Measurements from ENCODE around the gene PPP1R15A.
"Not testable (repeated sequence)": the region's sequence is repeated elsewhere in the genome, so short reads cannot be mapped to it uniquely, and the experiment has no call there.

Gene PPP1R15A

DNA sequence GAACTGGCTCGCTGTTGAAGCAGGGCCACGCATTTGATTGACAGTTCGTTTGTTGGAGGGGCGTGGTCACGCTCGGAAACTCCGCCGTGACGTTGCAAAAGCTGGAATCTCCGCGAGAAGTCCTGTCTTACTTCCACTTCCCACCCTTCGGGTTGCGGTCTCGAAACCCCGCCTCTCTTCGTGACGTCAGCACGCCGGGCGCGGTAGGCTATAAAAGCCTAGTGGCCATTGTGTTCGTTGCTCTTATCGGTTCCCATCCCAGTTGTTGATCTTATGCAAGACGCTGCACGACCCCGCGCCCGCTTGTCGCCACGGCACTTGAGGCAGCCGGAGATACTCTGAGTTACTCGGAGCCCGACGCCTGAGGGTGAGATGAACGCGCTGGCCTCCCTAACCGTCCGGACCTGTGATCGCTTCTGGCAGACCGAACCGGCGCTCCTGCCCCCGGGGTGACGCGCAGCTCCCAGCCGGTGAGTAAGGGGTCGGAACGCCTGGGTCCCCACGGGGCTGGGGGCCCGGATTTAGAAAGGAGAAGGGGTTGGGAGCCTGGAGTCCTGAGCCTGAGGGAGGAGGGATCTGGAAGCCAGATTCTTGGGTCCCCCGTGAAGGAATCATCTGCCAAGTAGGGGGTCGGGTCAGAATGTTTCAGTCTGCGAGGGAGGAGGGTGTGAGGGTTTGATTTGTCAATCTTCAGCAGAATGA is at the start of gene PPP1R15A:
TSS of gene PPP1R15A (plus strand) at position 240 of the 702 bp plus-strand sequence. CDS start 813 bp downstream, outside the sequence.
- DNase-seq, result peak; percentile 99
- in situ Hi-C loops (cut with MboI; ENCODE audit: low pct_unique_long_range_greater_than_20kb, low sequenced_read_pairs), result no loop called here

DNA sequence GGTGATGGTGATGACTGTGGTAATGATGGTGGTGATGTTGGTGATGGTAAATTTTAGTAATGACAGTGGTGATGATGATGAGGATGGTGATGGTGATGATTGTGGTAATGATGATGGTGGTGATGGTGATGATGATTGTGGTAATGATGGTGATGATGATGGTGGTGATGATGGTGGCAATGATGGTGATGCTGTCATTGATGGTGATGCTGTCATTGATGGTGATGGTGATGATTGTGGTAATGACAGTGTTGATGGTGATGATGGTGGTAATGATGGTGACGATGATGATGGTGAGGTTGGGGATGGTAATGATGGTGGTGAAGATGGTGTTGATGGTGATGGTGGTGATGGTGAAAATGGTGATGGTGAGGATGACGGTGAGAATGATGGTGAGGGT is 49.7 kb upstream of the PPP1R15A start:
- DNase-seq, result no peak
- in situ Hi-C loops (cut with MboI; ENCODE audit: low pct_unique_long_range_greater_than_20kb, low sequenced_read_pairs), result no loop called here

DNA sequence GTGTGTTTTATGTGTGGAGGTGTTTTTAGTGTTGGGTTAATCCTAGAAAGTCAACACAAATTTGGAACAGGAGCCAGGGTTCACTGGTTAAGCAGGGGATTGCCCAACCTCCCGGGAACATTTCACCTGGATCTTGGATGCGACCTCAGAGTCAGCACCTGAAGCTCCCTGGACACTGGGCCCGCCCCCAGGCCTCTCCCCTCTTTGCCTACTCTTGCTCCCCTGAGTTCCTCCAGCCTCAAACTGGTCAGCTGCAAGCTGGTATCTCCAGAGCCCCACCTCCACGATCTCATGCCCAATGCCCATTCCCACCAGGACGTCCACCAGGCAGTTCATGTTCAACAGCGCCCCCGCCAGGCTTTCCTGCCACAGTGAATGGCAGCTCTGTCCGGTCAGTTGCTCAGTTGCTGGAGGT is 45.6 kb upstream of the PPP1R15A start:
- in situ Hi-C loops (cut with MboI; ENCODE audit: low pct_unique_long_range_greater_than_20kb, low sequenced_read_pairs), result no loop called here
- DNase-seq, result no peak

DNA sequence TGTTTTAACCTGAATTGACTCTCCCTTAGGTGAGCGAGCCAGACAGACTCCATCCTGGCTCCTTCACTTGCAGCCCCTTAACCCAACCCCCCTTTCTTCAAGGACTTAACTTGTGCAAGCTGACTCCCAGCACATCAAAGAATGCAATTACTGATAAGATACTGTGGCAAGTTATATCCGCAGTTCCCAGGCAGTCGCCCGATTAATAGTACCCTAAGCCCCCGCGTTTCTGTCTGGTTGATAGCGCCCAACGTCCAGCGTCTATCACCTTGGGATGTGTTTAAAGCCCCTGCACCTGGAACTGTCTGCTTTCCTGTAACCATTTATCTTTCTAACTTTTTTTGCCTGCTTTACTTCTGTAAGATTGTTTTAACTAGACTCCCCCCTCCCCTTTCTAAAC is 42.1 kb upstream of the PPP1R15A start:
- in situ Hi-C loops (cut with MboI; ENCODE audit: low pct_unique_long_range_greater_than_20kb, low sequenced_read_pairs), result no loop called here

DNA sequence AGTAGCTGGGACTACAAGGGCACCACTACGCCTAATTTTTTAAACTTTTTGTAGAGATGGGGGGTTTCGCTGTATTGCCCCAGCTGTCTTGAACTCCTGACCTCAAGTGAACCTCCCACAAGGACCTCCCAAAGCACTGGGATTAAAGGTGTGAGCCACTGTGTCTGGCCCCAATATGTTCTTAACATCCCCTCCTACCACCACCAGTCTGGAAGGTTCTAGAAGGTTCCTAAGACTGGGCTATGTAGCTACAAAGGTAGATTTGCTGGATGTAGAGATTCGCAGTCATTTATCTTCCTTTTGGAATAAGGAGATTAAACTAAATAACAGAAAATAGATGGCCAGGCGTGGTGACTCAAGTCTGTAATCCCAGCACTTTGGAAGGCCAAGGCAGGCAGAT is 41.3 kb upstream of the PPP1R15A start:
- in situ Hi-C loops (cut with MboI; ENCODE audit: low pct_unique_long_range_greater_than_20kb, low sequenced_read_pairs), result no loop called here
- DNase-seq, result no peak

More for the DNA sequence above, 42.1 kb upstream of the PPP1R15A start:
- DNase-seq, result no peak

DNA sequence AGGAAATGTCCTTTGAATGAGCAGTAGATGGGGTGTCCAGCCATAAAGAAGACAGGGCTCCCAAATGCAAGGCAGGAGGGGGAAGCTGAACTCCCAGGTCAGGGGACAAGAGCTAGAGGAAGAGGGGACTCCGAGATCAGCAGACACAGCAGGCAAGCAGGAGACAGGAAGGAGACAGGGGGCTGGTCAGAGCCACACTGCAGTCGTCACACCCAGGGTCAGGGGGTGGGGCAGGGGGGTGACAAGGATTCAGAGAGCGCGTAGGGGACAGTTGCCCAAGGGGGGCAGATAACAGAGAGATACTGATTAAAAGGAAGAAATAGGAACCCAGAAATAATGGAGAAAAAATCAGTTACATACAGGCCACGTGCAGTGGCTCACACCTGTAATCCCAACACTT is 39.2 kb upstream of the PPP1R15A start:
- in situ Hi-C loops (cut with MboI; ENCODE audit: low pct_unique_long_range_greater_than_20kb, low sequenced_read_pairs), result no loop called here

DNA sequence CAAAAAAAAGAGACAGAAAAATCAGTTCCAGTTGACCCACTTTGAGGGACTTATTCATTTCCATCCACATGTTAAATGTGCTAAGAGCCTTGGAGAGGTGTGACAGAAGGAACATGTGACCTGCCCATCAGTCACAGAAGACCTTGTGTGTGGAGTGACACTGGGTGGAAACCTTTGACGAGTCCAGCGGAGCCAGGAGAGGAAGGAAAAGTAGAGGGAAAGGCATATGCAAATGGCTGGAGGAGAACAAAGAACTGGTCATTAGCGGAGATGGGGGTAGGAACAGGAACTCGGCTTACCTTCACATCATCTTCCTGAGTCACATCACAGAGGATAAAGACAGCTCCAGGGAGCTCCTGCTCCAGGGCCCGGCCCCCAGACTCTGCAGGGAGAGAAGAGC is 38.2 kb upstream of the PPP1R15A start:
- in situ Hi-C loops (cut with MboI; ENCODE audit: low pct_unique_long_range_greater_than_20kb, low sequenced_read_pairs), result no loop called here
- DNase-seq, result no peak

More for the DNA sequence above, 39.2 kb upstream of the PPP1R15A start:
- DNase-seq, result no peak

DNA sequence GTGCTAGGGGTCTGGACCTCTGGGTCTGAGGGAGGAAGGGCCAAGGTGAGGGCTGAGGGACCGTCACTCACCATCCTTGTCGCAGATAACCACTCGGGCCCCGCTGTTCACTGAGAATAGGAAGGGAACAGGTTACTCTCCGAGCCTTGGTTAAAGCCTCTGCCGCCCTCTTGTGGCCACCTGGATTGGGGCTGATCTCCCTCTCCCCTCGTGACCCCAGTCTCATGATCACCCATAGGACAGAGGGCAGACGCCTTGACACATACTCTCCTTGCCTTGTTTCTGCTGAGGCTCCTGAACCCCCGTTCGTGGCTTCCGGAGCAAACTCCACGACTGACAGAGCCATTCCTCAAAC is 36.5 kb upstream of the PPP1R15A start:
- in situ Hi-C loops (cut with MboI; ENCODE audit: low pct_unique_long_range_greater_than_20kb, low sequenced_read_pairs), result no loop called here
- peak; percentile 95 for DNase-seq

DNA sequence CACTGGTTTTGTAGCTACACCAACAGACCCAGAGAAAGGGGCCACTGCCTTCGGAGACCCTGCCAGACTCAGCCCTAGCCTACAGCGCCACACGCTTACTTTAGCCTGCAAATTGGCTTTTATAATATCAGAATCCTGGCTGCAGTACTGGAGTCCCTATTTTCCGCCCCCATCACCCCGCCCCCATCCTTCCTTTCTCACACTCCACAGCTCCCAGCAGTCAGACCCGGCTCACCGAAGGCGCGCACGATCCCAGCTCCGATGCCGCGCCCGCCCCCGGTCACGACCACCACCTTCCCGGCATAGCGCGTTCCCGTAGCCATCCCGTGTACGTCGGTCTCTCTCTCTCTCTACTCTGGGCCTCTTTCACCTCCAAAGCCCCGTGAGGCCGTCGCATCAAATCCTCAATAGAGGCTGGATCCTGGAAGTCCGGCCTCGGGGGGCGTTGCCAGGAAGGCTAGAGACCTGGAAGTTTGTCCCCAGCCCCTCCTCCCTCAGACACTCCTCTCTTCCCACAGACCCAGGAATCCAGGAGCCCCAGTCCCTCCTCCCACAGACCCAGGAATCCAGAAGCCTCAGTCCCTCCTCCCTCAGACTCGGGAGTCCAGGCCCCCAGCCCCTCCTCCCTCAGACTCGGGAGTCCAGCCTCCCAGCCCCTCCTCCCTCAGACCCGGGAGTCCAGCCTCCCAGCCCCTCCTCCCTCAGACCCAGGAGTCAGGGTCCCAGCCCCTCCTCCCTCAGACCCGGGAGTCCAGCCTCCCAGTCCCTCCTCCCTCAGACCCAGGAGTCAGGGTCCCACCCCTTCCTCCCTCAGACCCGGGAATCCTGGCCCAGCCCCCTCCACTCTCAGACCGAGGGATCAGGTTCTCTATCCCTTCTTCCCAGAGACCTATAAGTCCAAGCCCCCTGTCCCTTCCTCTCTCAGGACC is 35.9 kb upstream of the PPP1R15A start, which contains the start of gene HSD17B14:
TSS of gene HSD17B14 (minus strand) at position 403 of the 929 bp plus-strand sequence. CDS start at position 323, 80 bp downstream.
- in situ Hi-C loops (cut with MboI; ENCODE audit: low pct_unique_long_range_greater_than_20kb, low sequenced_read_pairs), result no loop called here
- DNase-seq, result no peak

DNA sequence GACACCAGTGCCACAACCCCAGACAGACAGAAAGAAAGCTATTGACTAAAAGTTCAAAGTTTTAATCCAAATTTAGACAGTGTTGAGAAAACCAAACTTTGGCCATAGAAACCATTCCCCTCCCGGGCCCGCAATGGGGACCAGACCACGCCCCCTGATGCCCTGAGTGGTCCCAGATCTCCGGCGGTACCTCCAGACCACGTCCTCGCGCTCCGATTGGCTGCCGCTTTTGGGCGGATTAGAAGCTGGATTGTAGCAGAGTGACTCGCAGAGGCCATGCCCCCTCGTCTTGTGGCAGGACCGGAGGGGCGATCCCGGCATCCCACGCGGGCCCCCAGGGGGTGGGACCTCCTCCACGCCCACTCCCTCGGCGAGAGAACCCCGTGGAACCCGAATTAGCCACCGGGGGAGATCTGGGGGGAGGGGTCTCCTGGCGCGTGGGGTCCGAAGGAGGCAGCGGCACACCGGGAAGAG is 35.1 kb upstream of the PPP1R15A start:
- in situ Hi-C loops (cut with MboI; ENCODE audit: low pct_unique_long_range_greater_than_20kb, low sequenced_read_pairs), result no loop called here
- DNase-seq, result no peak

DNA sequence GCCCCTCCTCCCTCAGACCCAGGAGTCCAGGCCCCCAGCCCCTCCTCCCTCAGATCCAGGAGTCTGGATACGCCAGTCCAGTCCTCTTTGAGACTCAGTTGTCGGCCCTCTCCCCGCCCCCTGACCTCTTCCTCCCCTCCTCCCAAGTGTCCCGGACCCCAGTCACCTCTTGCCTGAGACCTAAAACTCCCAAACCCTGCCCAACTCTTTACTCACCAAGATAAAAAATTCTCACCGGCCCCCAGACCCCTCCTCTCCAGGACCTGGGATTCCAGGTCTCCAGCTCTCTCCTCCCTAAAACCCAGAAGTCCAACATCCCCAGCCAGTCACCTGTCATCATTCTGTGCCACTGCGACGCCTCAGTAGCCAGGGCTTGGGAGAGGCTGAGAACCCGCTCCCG is 34.5 kb upstream of the PPP1R15A start:
- DNase-seq, result no peak
- in situ Hi-C loops (cut with MboI; ENCODE audit: low pct_unique_long_range_greater_than_20kb, low sequenced_read_pairs), result no loop called here

DNA sequence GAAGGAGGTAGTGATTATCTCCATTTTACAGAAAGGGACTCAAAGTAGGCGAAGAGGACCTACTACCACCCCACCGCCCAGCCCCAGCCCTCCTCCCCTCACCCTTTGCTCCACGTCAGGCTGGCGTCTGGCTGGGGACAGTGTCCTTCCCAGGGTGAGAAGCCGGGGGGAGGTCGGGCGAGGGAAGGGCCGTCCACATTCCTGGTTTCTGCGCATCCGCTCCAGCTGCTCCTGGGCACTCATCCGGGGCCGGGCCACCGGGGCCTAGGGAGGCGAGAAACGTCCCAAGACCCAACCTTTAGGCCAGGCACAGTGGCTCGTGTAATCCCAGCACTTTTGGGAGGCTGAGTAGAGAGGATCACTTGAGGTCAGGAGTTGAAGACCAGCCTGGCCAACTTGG is 31.2 kb upstream of the PPP1R15A start:
- in situ Hi-C loops (cut with MboI; ENCODE audit: low pct_unique_long_range_greater_than_20kb, low sequenced_read_pairs), result no loop called here
- DNase-seq, result no peak

DNA sequence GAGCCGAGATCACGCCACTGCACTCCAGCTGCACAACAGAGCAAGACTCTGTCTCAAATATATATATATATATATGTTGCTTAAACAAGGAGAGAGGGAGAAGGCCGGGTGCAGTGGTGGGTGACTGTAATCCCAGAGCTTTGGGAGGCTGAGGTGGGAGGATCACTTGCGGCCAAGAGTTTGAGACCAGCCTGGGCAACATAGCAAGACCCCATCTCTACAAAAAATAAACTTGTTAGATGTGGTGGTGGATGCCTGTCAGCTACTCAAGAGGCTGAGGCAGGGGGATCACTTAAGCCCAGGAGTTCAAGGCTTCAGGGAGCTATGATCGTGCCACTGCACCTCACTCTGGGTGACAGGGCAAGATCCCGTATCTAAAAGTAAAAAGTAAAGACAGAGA is 30.6 kb upstream of the PPP1R15A start:
- no peak for DNase-seq
- in situ Hi-C loops (cut with MboI; ENCODE audit: low pct_unique_long_range_greater_than_20kb, low sequenced_read_pairs), result no loop called here

DNA sequence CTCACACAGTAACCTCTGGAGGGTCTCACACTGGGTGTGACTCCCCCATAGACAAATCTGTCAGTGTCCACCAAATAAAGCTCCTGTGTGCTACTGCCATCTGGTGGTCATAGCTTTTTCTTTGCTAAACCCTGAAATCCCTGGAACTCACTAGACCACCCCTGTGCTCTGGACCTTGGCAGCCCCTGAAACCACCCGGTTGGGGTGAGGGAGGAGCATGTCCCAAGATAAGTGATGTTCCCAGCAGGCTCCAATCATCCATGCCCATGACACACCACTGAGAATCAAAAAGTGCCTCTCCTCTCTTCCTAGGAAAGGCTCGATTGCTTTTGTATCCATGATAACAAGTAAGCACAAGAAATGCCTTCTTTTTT is 29.4 kb upstream of the PPP1R15A start:
- peak; percentile 75 for DNase-seq
- in situ Hi-C loops (cut with MboI; ENCODE audit: low pct_unique_long_range_greater_than_20kb, low sequenced_read_pairs), result no loop called here

DNA sequence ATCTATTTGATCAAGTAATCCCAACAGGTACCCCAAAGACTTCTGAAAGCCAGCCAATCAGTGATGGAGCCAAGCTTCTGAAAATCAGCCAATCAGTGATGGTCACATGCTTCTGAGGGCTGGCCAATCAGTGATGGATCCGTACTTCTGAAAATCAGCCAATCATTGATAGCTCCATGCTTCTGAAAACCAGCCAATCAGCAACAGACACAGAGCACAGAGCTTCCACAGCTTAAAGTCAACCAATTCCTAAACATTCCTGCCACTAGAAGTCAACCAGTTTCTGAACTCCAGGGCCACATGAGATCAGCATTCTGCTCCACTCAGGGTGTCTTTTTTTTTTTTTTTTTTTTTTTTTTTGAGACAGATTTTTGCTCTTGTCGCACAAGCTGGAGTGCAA is 27.7 kb upstream of the PPP1R15A start:
- DNase-seq, result no peak
- in situ Hi-C loops (cut with MboI; ENCODE audit: low pct_unique_long_range_greater_than_20kb, low sequenced_read_pairs), result no loop called here

DNA sequence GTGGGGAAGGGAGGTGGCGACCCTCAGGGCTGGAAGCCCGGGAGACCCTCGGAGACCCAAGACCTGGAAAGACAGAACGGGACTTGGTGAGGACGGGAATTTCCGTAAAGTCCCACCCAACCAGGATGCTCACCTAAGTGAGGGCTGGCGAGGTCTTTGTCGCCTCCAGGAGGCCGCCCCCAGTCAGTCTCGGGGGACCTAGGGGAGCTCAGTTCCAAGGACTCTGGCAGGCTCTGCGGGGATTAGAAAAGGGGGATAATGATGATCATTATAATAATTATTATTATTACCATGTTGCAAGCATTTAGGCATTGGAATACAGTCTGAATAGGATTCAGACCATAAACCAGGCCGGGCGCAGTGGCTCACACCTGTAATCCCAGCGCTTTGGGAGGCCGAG is 26.8 kb upstream of the PPP1R15A start:
- in situ Hi-C loops (cut with MboI; ENCODE audit: low pct_unique_long_range_greater_than_20kb, low sequenced_read_pairs), result no loop called here
- DNase-seq, result no peak

DNA sequence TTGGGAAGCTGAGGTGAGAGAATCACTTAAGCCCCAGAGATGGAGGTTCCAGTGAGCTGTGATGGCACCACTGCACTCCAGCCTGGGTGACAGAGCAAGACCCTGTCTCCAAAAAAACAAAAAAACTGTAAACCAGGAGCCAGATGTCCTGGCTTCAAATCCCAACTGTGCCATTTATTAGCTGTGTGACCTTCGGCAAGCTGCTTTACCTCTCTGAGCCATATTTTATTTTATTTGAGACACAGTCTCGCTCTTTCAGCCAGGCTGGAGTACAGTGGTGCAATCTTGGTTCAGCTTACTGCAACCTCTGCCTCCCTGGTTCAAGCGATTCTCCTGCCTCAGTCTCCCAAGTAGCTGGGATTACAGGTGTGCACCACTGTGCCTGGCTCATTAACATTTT is 25.6 kb upstream of the PPP1R15A start:
- in situ Hi-C loops (cut with MboI; ENCODE audit: low pct_unique_long_range_greater_than_20kb, low sequenced_read_pairs); DNase-seq: not testable (repeated sequence)

DNA sequence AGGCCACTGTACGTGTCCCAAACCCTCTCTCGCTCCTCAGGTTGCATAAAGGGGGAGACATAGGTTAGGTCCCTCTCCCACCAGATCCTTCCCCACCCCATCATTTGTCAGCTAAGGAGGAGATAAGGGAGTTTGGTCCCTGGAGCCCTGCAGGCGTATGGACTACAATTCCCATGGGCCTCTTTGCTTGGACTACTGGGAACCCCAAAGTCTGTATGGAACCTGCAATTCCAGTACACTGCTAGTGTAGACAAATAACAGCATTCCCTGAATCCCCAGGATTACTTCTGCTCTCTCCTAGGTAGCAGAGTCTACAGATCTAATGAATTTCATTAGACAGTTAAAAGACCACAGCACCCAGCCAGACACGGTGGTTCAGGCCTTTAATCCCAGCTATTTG is 19.9 kb upstream of the PPP1R15A start:
- DNase-seq, result no peak
- in situ Hi-C loops (cut with MboI; ENCODE audit: low pct_unique_long_range_greater_than_20kb, low sequenced_read_pairs), result no loop called here

DNA sequence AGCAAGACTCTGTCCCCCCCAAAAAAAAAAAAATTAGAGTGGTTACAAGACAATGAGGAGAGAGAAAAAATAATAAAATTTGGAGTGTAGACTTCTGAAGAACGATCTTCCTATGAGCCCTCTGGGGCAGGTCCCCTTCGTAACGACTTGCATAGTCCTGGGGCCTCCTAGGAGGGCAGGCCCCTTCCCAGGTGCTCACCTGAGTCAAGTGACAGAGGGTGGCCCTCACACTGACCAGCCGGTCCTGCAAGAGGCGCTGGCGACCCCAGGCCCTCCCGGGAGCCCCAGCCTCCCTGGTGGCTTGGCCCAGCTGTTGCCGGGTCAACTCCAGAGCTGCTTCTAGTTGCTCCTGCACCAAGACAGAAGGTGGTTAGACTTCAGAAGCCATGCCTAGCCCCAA is 18.7 kb upstream of the PPP1R15A start:
- no peak for DNase-seq
- in situ Hi-C loops (cut with MboI; ENCODE audit: low pct_unique_long_range_greater_than_20kb, low sequenced_read_pairs), result no loop called here

DNA sequence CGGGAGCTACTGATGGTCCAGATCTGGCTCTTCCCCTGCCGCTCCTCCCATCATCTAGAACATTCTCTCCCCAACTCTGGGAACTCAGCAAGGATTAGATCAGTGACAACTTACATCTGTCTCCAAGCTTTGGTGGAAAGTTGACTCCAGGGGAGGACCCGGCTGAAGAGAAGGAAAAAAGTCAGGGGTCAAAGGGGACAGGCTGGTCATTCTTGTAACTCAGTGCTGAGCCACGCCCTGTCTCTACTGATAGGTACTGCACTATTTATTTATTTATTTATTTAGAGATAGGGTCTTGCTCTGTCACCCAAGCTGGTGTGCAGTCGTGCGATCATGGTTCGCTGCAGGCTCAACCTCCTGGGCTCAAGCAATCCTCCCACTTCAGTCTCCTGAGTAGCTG is 18.1 kb upstream of the PPP1R15A start:
- in situ Hi-C loops (cut with MboI; ENCODE audit: low pct_unique_long_range_greater_than_20kb, low sequenced_read_pairs), result no loop called here

More for the DNA sequence above, 18.1 kb upstream of the PPP1R15A start:
- DNase-seq, result no peak
